PC-3 (cell line): ENCODE data around the gene CYP19A1. TPM values are rescaled to one million over a fixed set of nuclear protein-coding genes. Genes with fewer than 3 reads are reported as not detected.

Source experiments
- ATAC-seq: fragments of 200-7000 bp; cut with Tn5 transposase; 2 replicates; pipeline ENCODE4 v1.9.1; 2020; ENCODE audit warnings: mild to moderate bottlenecking, moderate library complexity
- BruUV-seq: library from RNA; stranded (reverse); fragments of 400-500 nt; replicated peaks from 2 replicates; lab custom pipeline; 2021; lab: Mats Ljungman, UMichigan
- CTCF ChIA-PET: fragments of 300-600 bp; sonication (Branson Sonifier 250); formaldehyde crosslinking; loops from one replicate; lab custom pipeline; 2022; ENCODE audit warnings: antibody characterized with exemption; lab: Charles Lee
- POLR2A ChIA-PET: fragments of 300-600 bp; sonication (Branson Sonifier 250); formaldehyde crosslinking; loops from one replicate; lab custom pipeline; 2022; ENCODE audit warnings: antibody characterized with exemption; ENCODE audit not compliant: unreplicated experiment; lab: Charles Lee
- DNase-seq: peaks from one replicate; pipeline ENCODE4 v3.0.0-alpha.2; 2015
- H2AFZ ChIP-seq: fragments of 300-600 bp; sonication (generic); 2 replicates; pipeline ENCODE4 v1.6.0; 2016; ENCODE audit warnings: antibody characterized with exemption, low read length
- H3F3A ChIP-seq: fragments of 300-600 bp; sonication (generic); one replicate; pipeline ENCODE4 v1.6.0; 2017; ENCODE audit warnings: antibody characterized with exemption, low read length, control low read depth, mild to moderate bottlenecking; ENCODE audit not compliant: unreplicated experiment
- H3K27ac ChIP-seq: fragments of 300-600 bp; sonication (generic); 2 replicates; pipeline ENCODE4 v1.5.1; 2016; ENCODE audit warnings: mild to moderate bottlenecking, low read length
- H3K27me3 ChIP-seq: fragments of 300-600 bp; sonication (generic); 2 replicates; pipeline ENCODE4 v1.6.1; 2016; ENCODE audit warnings: low read length, mixed read lengths
- H3K36me3 ChIP-seq: fragments of 300-600 bp; sonication (generic); 2 replicates; pipeline ENCODE4 v1.6.1; 2016; ENCODE audit warnings: low read depth, mixed run types, low read length, mixed read lengths
- H3K4me1 ChIP-seq: fragments of 300-600 bp; sonication (generic); 2 replicates; pipeline ENCODE4 v1.5.1; 2016; ENCODE audit warnings: low read length; ENCODE audit not compliant: insufficient read depth
- H3K4me2 ChIP-seq: fragments of 300-600 bp; sonication (generic); 2 replicates; pipeline ENCODE4 v1.6.0; 2016; ENCODE audit warnings: low read length
- H3K4me3 ChIP-seq: fragments of 300-600 bp; sonication (generic); 2 replicates; pipeline ENCODE4 v1.5.1; 2016; ENCODE audit warnings: mild to moderate bottlenecking, low read length, mixed read lengths
- H3K79me2 ChIP-seq: fragments of 300-600 bp; sonication (generic); 2 replicates; pipeline ENCODE4 v1.6.1; 2017; ENCODE audit warnings: low read length, mixed read lengths
- H3K9ac ChIP-seq: fragments of 300-600 bp; sonication (generic); 2 replicates; pipeline ENCODE4 v1.6.0; 2016; ENCODE audit warnings: mild to moderate bottlenecking, low read length
- H3K9me2 ChIP-seq: fragments of 300-600 bp; sonication (generic); replicated peaks from 2 replicates; pipeline ENCODE4 v1.6.1; 2016; ENCODE audit warnings: mixed run types, low read length, mixed read lengths
- H3K9me3 ChIP-seq: fragments of 300-600 bp; sonication (generic); 2 replicates; pipeline ENCODE4 v1.6.1; 2016; ENCODE audit warnings: low read length, mixed read lengths
- H4K20me1 ChIP-seq: fragments of 300-600 bp; sonication (generic); 2 replicates; pipeline ENCODE4 v1.6.1; 2016; ENCODE audit warnings: low read length, mixed read lengths
- CTCF ChIP-seq: fragments of 300-600 bp; sonication (generic); conservative IDR thresholded peaks from 2 replicates; pipeline ENCODE4 v1.5.1; 2017; ENCODE audit warnings: antibody characterized with exemption, low read depth, mild to moderate bottlenecking, low read length
- EZH2 ChIP-seq: fragments of 300-600 bp; sonication (generic); IDR thresholded peaks from one replicate; pipeline ENCODE4 v1.6.1; 2017; ENCODE audit warnings: antibody characterized with exemption, mild to moderate bottlenecking, low read length; ENCODE audit not compliant: unreplicated experiment
- EZH2phosphoT487 ChIP-seq: fragments of 300-600 bp; sonication (generic); IDR thresholded peaks from 2 replicates; pipeline ENCODE4 v1.6.1; 2018; ENCODE audit warnings: mild to moderate bottlenecking, antibody characterized with exemption, low read length, borderline replicate concordance
- intact Hi-C: fragments of 100-400 bp; cut with micrococcal nuclease; formaldehyde crosslinking; loops from 2 replicates; pipeline ENCODE4 v1.9.0; 2023
- total RNA-seq: library from RNA; depleted of rRNA; stranded (reverse); fragments of >200 nt; gene quantifications from 2 replicates; pipeline ENCODE4 v1.2.3, GENCODE V29; 2014

Gene CYP19A1
- total RNA-seq, 1 experiment from 2014 or later = not detected

- H3K4me3 ChIP-seq = peak overlapping the region; percentile 76
- no peaks in the 10 kb centered on the region for H3F3A ChIP-seq
- intact Hi-C loops = no loop called here
Observed at GRCh38 chr15:51267703-51268083, 70.7 kb downstream of the CYP19A1 start.

GRCh38 chr15:51267051-51267702 lies 71.2 kb downstream of the CYP19A1 start:
- CTCF ChIA-PET = no interaction called here
- H3K9ac ChIP-seq = no peak overlapping the region
- H3K79me2 ChIP-seq = no peaks in the 10 kb centered on the region
- no peaks in the 10 kb centered on the region for H3K9me3 ChIP-seq
- peak; percentile 49 for ATAC-seq
- H2AFZ ChIP-seq = peak overlapping the region; percentile 71
- peak overlapping the region; percentile 76 for H3K4me3 ChIP-seq
- POLR2A ChIA-PET = no interaction called here
- DNase-seq = no peak
- H3K36me3 ChIP-seq = no peaks in the 10 kb centered on the region
- H3K4me2 ChIP-seq = peak overlapping the region; percentile 95
- H3K27ac ChIP-seq = no peak overlapping the region
- TF ChIP-seq EZH2phosphoT487 = no peak
- H3K27me3 ChIP-seq = peaks cover 44% of the 10 kb centered on the region
- no peaks in the 10 kb centered on the region for H3F3A ChIP-seq
- H3K9me2 ChIP-seq = no peaks in the 10 kb centered on the region
- no peaks in the 10 kb centered on the region for H3K4me1 ChIP-seq
- intact Hi-C loops = no loop called here
- no TSS peak for BruUV-seq
- H4K20me1 ChIP-seq = no peaks in the 10 kb centered on the region

More at GRCh38 chr15:51267703-51268083, 70.7 kb downstream of the CYP19A1 start:
- no peaks in the 10 kb centered on the region for H4K20me1 ChIP-seq
- H3K27ac ChIP-seq = no peak overlapping the region
- DNase-seq (peak; percentile 6), ATAC-seq (peak; percentile 65)
- peak overlapping the region; percentile 95 for H3K4me2 ChIP-seq
- H3K36me3 ChIP-seq = no peaks in the 10 kb centered on the region
- H3K9me2 ChIP-seq = no peaks in the 10 kb centered on the region
- no peak overlapping the region for H3K9ac ChIP-seq
- no peaks in the 10 kb centered on the region for H3K79me2 ChIP-seq
- ChIA-PET POLR2A (no interaction called here), CTCF (no interaction called here)
- no peaks in the 10 kb centered on the region for H3K4me1 ChIP-seq
- H2AFZ ChIP-seq = peak overlapping the region; percentile 71
- TF ChIP-seq EZH2phosphoT487 (no peak), CTCF (no peak), EZH2 (no peak)
- peaks cover 49% of the 10 kb centered on the region for H3K27me3 ChIP-seq
- no TSS peak for BruUV-seq
- no peaks in the 10 kb centered on the region for H3K9me3 ChIP-seq

- Histone ChIP-seq H3K4me3 (peak overlapping the region; percentile 76), H3K9me3 (no peaks in the 10 kb centered on the region), H2AFZ (peak overlapping the region; percentile 71; the same call in 1 of the 2 replicates), H3K4me1 (no peaks in the 10 kb centered on the region), H3K4me2 (peak overlapping the region; percentile 95), H4K20me1 (no peaks in the 10 kb centered on the region), H3K9ac (no peak overlapping the region), H3K36me3 (no peaks in the 10 kb centered on the region), H3K27ac (no peak overlapping the region), H3F3A (no peaks in the 10 kb centered on the region), H3K79me2 (no peaks in the 10 kb centered on the region), H3K9me2 (no peaks in the 10 kb centered on the region), H3K27me3 (peaks cover 41% of the 10 kb centered on the region)
- no peak for TF ChIP-seq CTCF
- no peak for TF ChIP-seq EZH2
- no peak for TF ChIP-seq EZH2phosphoT487
- ChIA-PET CTCF (interaction anchor here (0.6 kb wide), 1 partner anchor 37 kb away, joined by 4 read pairs; no protein-coding TSS in a partner anchor), POLR2A (no interaction called here)
- intact Hi-C loops = no loop called here
- no peak for DNase-seq
- BruUV-seq = no TSS peak
- ATAC-seq = no peak
Observed at GRCh38 chr15:51266656-51267050, 71.7 kb downstream of the CYP19A1 start.
